ENCODE data around the gene LDLRAD4. TPM values are rescaled to one million over a fixed set of nuclear protein-coding genes. Genes with fewer than 3 reads are reported as not detected.

Gene LDLRAD4
- total RNA-seq, 6 donors from 2014 or later: 19.5 to 26.6 (median 24.4) TPM

GRCh38 chr18:13269521-13270011, 51.0 kb downstream of the LDLRAD4 start:
- Histone ChIP-seq H3K27me3 (no peaks in the 10 kb centered on the region), H3K4me1 (peaks cover 4 to 17% (median 9%) of the 10 kb centered on the region in 4 donors), H3K27ac (no peak overlapping the region), H3K9me3 (no peaks in the 10 kb centered on the region), H3K36me3 (no peaks in the 10 kb centered on the region), H3K4me3 (no peak overlapping the region)
- DNase-seq (peak in 1 of 2 donors; percentile 24), ATAC-seq (ENCODE audit: low FRiP score in 2 of 2) (peak in 1 of 2 donors; percentile 56)
- TF ChIP-seq, protein P1, sequence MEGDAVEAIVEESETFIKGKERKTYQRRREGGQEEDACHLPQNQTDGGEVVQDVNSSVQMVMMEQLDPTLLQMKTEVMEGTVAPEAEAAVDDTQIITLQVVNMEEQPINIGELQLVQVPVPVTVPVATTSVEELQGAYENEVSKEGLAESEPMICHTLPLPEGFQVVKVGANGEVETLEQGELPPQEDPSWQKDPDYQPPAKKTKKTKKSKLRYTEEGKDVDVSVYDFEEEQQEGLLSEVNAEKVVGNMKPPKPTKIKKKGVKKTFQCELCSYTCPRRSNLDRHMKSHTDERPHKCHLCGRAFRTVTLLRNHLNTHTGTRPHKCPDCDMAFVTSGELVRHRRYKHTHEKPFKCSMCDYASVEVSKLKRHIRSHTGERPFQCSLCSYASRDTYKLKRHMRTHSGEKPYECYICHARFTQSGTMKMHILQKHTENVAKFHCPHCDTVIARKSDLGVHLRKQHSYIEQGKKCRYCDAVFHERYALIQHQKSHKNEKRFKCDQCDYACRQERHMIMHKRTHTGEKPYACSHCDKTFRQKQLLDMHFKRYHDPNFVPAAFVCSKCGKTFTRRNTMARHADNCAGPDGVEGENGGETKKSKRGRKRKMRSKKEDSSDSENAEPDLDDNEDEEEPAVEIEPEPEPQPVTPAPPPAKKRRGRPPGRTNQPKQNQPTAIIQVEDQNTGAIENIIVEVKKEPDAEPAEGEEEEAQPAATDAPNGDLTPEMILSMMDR (IDR thresholded peaks at IDR 0.05): no peak
- TF ChIP-seq POLR2A (IDR thresholded peaks at IDR 0.05): no peak
- no peak for TF ChIP-seq POLR2AphosphoS5 (IDR thresholded peaks at IDR 0.05)
- TF ChIP-seq EP300 (IDR thresholded peaks at IDR 0.05): no peak
- WGBS, 2 donors: 66 to 72% methylated on average over 10 of the region's 10 CpGs

DNA sequence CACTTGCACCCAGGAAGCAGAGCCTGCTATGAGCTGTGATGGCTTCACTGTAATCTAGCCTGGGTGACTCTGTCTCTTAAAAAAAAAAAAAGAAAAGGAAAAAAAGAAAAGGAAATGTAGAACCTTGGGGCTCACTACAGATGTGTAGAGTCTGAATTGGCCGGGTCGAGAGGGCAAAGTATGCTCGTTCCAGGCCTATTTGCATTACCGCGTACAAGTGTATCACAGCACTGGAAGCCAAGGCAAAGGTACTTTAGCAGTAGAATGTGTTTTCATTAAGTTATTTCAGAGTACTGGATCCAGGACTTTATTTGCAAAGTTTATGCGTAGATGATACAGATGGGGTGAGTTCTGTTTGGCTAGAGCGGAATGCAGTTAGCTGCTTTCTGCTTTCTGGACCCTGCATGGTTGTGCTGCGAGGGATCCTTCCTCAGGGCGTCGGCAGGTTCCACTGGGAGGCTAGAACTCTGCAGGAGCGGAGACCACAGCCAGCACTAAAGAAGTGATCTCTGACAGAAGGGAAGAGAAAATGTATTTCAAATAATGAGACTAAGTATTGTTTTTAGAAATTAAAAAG, 51.8 kb downstream of the LDLRAD4 start:
- Histone ChIP-seq H3K27me3 (no peaks in the 10 kb centered on the region), H3K36me3 (no peaks in the 10 kb centered on the region), H3K9me3 (no peaks in the 10 kb centered on the region), H3K4me3 (no peak overlapping the region), H3K4me1 (peaks cover 4 to 17% (median 9%) of the 10 kb centered on the region in 4 donors), H3K27ac (no peak overlapping the region)
- TF ChIP-seq POLR2A (IDR thresholded peaks at IDR 0.05): no peak
- TF ChIP-seq EP300 (IDR thresholded peaks at IDR 0.05): no peak
- TF ChIP-seq POLR2AphosphoS5 (IDR thresholded peaks at IDR 0.05): no peak
- TF ChIP-seq, protein P1 (IDR thresholded peaks at IDR 0.05): no peak
- no peak for DNase-seq
- ATAC-seq (ENCODE audit: low FRiP score in 2 of 2): no peak
- WGBS, 2 donors: 82 to 87% methylated on average over 11 of the region's 11 CpGs

- H3K27me3 ChIP-seq: no peaks in the 10 kb centered on the region
- no peak overlapping the region for H3K27ac ChIP-seq
- TF ChIP-seq POLR2A (IDR thresholded peaks at IDR 0.05) (no peak), POLR2AphosphoS5 (IDR thresholded peaks at IDR 0.05) (no peak), EP300 (IDR thresholded peaks at IDR 0.05) (no peak)
- TF ChIP-seq, protein P1 (IDR thresholded peaks at IDR 0.05): no peak
- H3K9me3 ChIP-seq: no peaks in the 10 kb centered on the region
- ATAC-seq (ENCODE audit: low FRiP score in 2 of 2) (no peak), DNase-seq (no peak)
- H3K4me3 ChIP-seq: no peak overlapping the region
- WGBS, 2 donors: 84 to 86% methylated on average over 16 of the region's 16 CpGs
- H3K36me3 ChIP-seq: no peaks in the 10 kb centered on the region
- H3K4me1 ChIP-seq: peaks cover 4 to 17% (median 9%) of the 10 kb centered on the region in 4 donors
Observed at GRCh38 chr18:13271302-13271911, 52.8 kb downstream of the LDLRAD4 start.

- no peak overlapping the region for H3K27ac ChIP-seq
- TF ChIP-seq POLR2AphosphoS5 (IDR thresholded peaks at IDR 0.05) (no peak), POLR2A (IDR thresholded peaks at IDR 0.05) (no peak), EP300 (IDR thresholded peaks at IDR 0.05) (no peak)
- TF ChIP-seq, protein P1 (IDR thresholded peaks at IDR 0.05): no peak
Observed at GRCh38 chr18:13272416-13272815, 53.9 kb downstream of the LDLRAD4 start.

More at GRCh38 chr18:13272416-13272815, 53.9 kb downstream of the LDLRAD4 start:
- ATAC-seq (ENCODE audit: low FRiP score in 2 of 2) (no peak), DNase-seq (no peak)
- no peaks in the 10 kb centered on the region for H3K36me3 ChIP-seq
- H3K27me3 ChIP-seq: no peaks in the 10 kb centered on the region
- no peak overlapping the region for H3K4me3 ChIP-seq
- peaks cover 3 to 17% (median 9%) of the 10 kb centered on the region in 4 donors for H3K4me1 ChIP-seq
- no peaks in the 10 kb centered on the region for H3K9me3 ChIP-seq
- 95 to 99% methylated on average over 14 of the region's 14 CpGs for WGBS, 2 donors

Measured in upper lobe of left lung (tissue), 6 donors.